ENCODE data around the gene PKN2.

Gene PKN2

DNA sequence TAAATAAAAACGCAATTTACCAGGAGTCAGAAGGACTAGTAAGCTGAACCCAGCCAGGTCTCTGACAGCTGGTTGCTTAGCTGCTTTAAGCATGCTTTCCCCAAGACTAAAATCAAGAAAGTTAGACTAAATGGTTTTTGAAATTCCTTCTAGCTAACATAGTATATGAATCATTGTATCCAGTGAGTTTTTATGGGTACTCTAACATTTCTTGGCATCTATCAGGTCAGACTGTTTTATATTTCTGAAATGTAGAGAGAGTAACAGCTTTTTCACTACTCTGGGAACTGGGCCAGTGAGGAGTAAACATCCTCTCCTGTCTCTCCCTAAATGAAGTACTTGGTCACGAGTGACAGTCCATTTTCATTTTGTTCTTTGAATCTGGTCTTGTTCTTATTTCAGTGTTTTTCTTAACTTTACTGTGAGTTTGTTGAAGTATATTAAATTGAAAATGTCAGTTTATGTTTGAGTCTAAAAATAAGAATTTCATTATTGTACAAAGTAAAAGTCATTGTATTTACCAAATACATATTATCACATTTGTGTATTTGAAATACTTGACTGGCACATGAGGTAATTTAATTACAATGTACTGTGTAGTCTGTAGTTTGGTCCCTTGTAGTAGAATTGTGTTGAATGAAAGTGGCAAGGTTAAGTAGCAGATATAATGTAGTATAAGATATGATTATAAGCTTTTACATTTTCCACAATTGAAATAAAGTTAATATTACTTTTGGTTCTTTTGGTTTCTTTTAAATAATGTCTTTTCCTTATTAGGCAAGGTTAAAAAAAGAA, 47.6 kb downstream of the PKN2 start:
- no peak for DNase-seq (ENCODE audit: low read depth in 3 of 3, low spot score in 1 of 3)

- DNase-seq (ENCODE audit: low read depth in 3 of 3, low spot score in 1 of 3): no peak
Observed at GRCh38 chr1:88735382-88735781, 51.3 kb downstream of the PKN2 start.

- DNase-seq (ENCODE audit: low read depth in 3 of 3, low spot score in 1 of 3): no peak
Observed at GRCh38 chr1:88735909-88736308, 51.8 kb downstream of the PKN2 start.

DNA sequence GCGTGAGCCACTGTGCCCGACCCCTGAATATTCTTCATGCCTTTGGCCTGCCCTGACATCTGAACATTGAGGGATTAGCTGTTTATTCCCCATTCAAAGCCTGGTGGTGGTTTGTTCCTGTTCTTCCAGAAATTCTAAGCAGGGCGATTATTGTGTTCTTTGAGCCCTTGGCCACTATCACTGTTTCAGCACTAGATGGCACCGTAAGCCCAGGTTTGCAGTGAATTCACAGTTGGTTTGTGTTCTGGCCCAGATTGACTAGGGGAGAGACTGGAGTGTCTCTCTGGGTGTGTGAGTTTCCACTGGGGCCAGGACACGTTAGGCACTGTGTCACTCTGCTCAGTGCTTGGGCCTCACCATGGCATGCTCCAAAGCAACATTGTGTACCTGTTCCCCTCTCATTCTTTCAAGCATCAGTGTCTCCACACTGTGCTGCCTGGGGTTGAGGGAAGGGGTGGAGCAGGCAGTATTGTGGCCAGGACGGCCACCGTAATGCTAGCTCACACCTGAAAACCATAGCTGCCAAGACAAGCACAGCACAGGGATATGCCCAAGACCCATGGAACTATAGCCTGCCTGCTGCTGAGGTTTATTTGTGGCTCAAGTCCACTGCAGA, 52.7 kb downstream of the PKN2 start:
- no peak for DNase-seq (ENCODE audit: low read depth in 3 of 3, low spot score in 1 of 3)

GRCh38 chr1:88737338-88737927, 53.4 kb downstream of the PKN2 start:
- DNase-seq (ENCODE audit: low read depth in 3 of 3, low spot score in 1 of 3): no peak

GRCh38 chr1:88740784-88741183, 56.7 kb downstream of the PKN2 start:
- DNase-seq (ENCODE audit: low read depth in 3 of 3, low spot score in 1 of 3): no peak

GRCh38 chr1:88741413-88741812, 57.3 kb downstream of the PKN2 start:
- no peak for DNase-seq (ENCODE audit: low read depth in 3 of 3, low spot score in 1 of 3)

GRCh38 chr1:88742531-88742930, 58.5 kb downstream of the PKN2 start:
- no peak for DNase-seq (ENCODE audit: low read depth in 3 of 3, low spot score in 1 of 3)

- DNase-seq (ENCODE audit: low read depth in 3 of 3, low spot score in 1 of 3): no peak
Observed at GRCh38 chr1:88744142-88744541, 60.1 kb downstream of the PKN2 start.

GRCh38 chr1:88746916-88747315, 62.8 kb downstream of the PKN2 start:
- no peak for DNase-seq (ENCODE audit: low read depth in 3 of 3, low spot score in 1 of 3)

DNA sequence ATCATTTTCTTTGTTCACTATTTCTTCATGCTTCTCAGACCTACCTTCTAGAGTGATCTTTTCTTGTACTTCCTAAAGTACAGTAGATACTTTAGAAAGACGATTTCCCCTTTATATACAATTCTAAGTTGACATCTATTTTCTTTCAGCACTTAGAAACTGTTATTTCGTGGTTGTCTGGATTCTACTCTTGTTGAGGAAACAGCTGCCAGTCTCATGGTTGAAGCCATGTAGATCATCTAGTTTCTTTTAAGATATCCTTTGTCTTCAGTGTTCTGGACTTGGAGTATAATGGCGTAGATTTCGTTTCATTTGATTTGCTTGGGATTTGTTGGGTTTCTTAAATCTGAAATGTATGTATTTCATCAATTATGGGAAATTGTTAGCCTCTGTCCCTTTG, 67.6 kb downstream of the PKN2 start:
- DNase-seq (ENCODE audit: low read depth in 3 of 3, low spot score in 1 of 3): no peak

DNA sequence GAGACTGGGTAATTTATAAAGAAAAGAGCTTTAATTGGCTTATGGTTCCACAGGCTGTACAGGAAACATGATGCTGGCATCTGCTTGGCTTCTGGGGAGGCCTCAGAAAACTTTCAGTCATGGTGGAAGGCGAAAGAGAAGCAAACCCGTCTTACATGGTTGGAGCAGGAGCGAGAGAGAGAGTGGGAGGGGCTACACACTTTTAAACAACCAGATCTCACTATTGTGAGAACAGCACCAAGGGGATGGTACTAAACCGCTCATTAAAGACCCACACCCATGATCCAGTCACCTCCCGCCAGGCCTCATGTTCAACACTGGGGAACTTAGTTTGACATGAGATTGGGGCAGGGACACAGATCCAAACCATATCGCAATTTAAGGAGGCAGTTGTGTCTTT, 69.4 kb downstream of the PKN2 start:
- DNase-seq (ENCODE audit: low read depth in 3 of 3, low spot score in 1 of 3): no peak

DNA sequence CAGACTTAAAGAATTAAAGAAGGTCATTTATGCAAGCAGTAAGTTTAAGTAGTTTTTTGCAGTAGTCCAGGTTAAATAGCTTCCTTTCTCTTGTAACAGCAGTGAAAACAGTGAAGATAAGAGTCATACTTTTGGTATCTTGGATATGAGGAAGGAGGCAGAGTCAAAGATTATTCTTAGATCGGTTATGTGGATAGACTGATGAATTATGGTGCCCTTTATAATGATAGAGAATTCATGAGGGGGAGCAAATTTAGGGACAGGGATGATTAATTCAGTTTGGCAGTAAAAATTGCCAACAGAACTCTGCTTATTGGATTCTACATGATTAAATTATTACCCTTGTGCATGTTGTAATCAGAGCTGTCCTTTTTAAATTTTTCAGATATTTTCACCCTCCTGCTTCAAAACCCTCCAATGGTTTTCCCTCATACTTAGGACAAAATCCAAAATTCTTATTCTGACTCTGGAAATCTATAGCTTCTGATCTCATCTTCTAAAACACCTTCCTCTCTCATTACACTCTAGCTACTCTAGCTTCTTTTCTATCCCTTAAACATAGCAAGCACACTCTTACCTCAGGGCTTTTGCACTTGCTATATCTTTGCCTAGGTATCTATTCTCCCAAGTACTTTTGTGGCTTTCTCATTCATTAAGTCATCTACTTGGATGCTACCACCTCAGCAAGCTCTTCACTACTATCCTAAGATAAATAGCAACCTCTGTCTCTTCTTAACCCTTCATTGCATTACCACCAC, 79.8 kb downstream of the PKN2 start:
- DNase-seq (ENCODE audit: low read depth in 3 of 3, low spot score in 1 of 3): no peak

GRCh38 chr1:88768187-88768586, 84.1 kb downstream of the PKN2 start:
- DNase-seq (ENCODE audit: low read depth in 3 of 3, low spot score in 1 of 3): no peak

DNA sequence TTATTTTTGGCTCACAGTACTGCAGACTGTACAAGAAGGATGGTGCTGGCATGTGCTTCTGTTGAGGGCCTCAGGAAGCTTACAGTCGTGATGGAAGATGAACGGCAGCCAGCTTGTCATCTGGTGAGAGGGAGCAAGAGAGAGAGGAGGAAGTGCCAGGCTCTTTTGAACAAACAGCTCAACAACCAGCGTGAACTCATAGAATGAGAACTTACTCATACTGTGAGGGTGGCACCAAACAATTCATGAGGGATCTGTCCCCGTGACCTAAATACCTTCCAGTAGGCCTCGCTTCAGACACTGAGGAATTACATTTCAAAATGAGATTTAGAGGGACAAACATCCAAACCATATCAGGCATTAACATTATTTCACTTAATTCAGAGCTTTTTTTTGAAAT, 84.7 kb downstream of the PKN2 start:
- DNase-seq (ENCODE audit: low read depth in 3 of 3, low spot score in 1 of 3): no peak

DNA sequence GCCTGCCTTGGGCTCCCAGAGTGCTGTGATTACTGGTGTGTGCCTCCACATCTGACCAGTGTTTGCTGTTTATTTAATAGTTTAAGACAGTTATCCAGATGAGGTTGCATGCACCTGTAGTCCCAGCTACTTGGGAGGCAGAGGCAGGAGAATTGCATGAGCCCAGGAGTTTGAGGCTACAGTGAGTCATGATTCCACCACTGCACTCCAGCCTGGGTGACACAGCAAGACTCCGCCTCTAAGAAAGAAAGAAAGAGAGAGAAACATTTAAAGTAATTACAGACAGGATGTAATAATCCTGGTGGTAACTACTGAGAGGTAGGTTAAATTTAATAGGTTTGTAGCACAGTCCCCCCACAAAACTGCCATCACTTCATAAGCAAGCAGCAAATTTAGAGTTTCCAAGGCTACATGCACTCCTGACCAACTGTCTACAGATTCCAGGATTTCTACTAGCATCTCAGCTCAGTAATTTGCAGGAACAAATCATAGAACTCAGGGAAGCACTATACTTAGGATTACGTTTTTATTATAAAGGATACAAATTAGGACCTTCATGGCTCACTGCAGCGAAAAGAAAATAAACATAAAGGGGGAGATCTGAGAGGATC, 89.6 kb downstream of the PKN2 start:
- no peak for DNase-seq (ENCODE audit: low read depth in 3 of 3, low spot score in 1 of 3)

DNA sequence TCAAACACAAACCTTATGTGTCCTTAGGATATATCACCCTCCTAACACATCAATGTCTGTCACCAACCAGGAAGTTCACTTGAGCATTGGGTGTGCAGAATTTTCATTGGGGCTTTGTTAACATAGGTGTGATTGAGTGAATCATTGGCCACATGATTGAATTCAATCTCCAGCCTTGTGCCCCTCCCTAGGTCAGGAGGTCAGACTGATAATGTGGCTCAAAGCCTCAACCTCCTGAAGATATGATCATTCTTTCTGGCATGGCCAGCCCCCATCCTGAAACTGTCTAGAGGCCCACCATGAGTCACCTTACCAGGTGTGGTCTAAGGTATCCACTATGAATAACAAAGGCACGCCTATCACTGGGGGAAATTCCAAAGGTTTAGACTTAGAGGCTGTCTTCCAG, 90.1 kb downstream of the PKN2 start:
- DNase-seq (ENCODE audit: low read depth in 3 of 3, low spot score in 1 of 3): no peak

DNA sequence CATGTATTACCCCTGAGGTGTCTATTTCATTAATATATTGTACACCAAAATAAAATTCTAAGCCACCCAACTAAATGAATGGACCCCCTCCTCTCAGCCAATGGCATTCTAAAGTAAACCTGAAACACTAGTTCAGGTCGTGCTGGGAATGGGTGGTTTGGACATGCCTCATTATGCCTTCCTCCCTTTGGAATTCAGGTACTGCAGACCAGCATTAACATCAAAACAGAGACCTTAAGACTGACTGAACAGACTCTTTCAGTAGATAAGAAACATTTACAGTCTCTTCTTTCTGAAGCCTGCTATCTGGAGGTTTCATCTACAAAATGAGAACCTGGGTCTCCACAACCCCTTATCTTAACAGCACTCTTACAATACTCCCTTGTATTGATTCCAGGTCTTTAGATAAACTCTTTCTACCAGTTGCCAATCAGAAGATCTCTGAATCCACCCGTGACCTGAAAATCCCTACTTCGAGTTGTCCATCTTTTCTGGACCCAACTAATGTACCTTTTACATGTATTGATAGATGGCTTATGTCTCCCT, 93.6 kb downstream of the PKN2 start:
- DNase-seq (ENCODE audit: low read depth in 3 of 3, low spot score in 1 of 3): no peak

GRCh38 chr1:88779880-88780279, 95.8 kb downstream of the PKN2 start:
- DNase-seq (ENCODE audit: low read depth in 3 of 3, low spot score in 1 of 3): no peak

GRCh38 chr1:88780485-88780884, 96.4 kb downstream of the PKN2 start:
- DNase-seq (ENCODE audit: low read depth in 3 of 3, low spot score in 1 of 3): no peak

GRCh38 chr1:88783145-88783544, 99.1 kb downstream of the PKN2 start:
- no peak for DNase-seq (ENCODE audit: low read depth in 3 of 3, low spot score in 1 of 3)

All from stimulated activated CD4-positive, alpha-beta T cell treated with anti-CD3 and anti-CD28 coated beads, TNF-alpha, amount 100 ng/mL, for 1 hour (primary cell).